Activated T-helper 1 cell treated with anti-CD3 and anti-CD28 coated beads, Interleukin-12 subunit alpha, Interleukin-12 subunit beta, Interleukin-2, Interleukin-4 antibody, amounts not matched to agents 30 ng/mL and 10 ng/mL and 1 ng/mL, durations not matched to agents 14 hours and 24 hours and 36 hours (primary cell): Measurements from ENCODE around the gene HDAC11. TPM values are rescaled to one million over a fixed set of nuclear protein-coding genes. Genes with fewer than 3 reads are reported as not detected.

Source experiments
- DNase-seq: peaks from one replicate; pipeline ENCODE4 v3.0.0; 2021; ENCODE audit warnings: low spot score
- H3K27ac Mint-ChIP-seq: one replicate; pipeline ENCODE4 v1.8.0; 2021; ENCODE audit warnings: mild to moderate bottlenecking, mixed read lengths
- H3K27me3 Mint-ChIP-seq: one replicate; pipeline ENCODE4 v1.8.0; 2022; ENCODE audit warnings: mild to moderate bottlenecking, moderate library complexity, mixed read lengths; ENCODE audit not compliant: insufficient read depth
- H3K36me3 Mint-ChIP-seq: one replicate; pipeline ENCODE4 v1.8.0; 2021; ENCODE audit warnings: low read depth, mixed read lengths
- H3K4me1 Mint-ChIP-seq: one replicate; pipeline ENCODE4 v1.8.0; 2021; ENCODE audit warnings: low read depth, mixed read lengths
- H3K4me3 Mint-ChIP-seq: one replicate; pipeline ENCODE4 v1.8.0; 2021; ENCODE audit warnings: mild to moderate bottlenecking, moderate library complexity, mixed read lengths
- H3K9me3 Mint-ChIP-seq: one replicate; pipeline ENCODE4 v1.8.0; 2021; ENCODE audit warnings: mixed read lengths
- intact Hi-C: fragments of 100-400 bp; cut with micrococcal nuclease; formaldehyde crosslinking; loops from one replicate; pipeline ENCODE4 v1.15.1; 2024
- total RNA-seq: library from RNA; stranded (reverse); gene quantifications from 2 replicates; pipeline ENCODE4 v1.2.3, GENCODE V29; 2022

The HDAC11 gene
- total RNA-seq, 1 donor from 2014 or later = 1.4 TPM

- no peaks in the 10 kb centered on the region for H3K9me3 Mint-ChIP-seq
- DNase-seq = no peak
- intact Hi-C loops = no loop called here
Measured at GRCh38 chr3:13509059-13509815, 29.1 kb downstream of the HDAC11 start.

GRCh38 chr3:13509816-13510192 is 29.7 kb downstream of the HDAC11 start:
- Mint-ChIP-seq H3K27ac (no peak overlapping the region), H3K4me3 (no peak overlapping the region), H3K36me3 (no peaks in the 10 kb centered on the region), H3K27me3 (peaks cover 3% of the 10 kb centered on the region), H3K4me1 (no peaks in the 10 kb centered on the region), H3K9me3 (no peaks in the 10 kb centered on the region)
- DNase-seq = no peak
- intact Hi-C loops = no loop called here

More at GRCh38 chr3:13509059-13509815, 29.1 kb downstream of the HDAC11 start:
- no peak overlapping the region for H3K27ac Mint-ChIP-seq
- peaks cover 3% of the 10 kb centered on the region for H3K27me3 Mint-ChIP-seq
- H3K36me3 Mint-ChIP-seq = no peaks in the 10 kb centered on the region
- no peak overlapping the region for H3K4me3 Mint-ChIP-seq
- H3K4me1 Mint-ChIP-seq = no peaks in the 10 kb centered on the region

GRCh38 chr3:13512451-13512850 is 32.3 kb downstream of the HDAC11 start:
- DNase-seq = no peak
- Mint-ChIP-seq H3K4me1 (no peaks in the 10 kb centered on the region), H3K4me3 (no peak overlapping the region), H3K36me3 (no peaks in the 10 kb centered on the region), H3K27me3 (peaks cover 1% of the 10 kb centered on the region), H3K27ac (no peak overlapping the region), H3K9me3 (no peaks in the 10 kb centered on the region)
- intact Hi-C loops = no loop called here

- no peaks in the 10 kb centered on the region for H3K9me3 Mint-ChIP-seq
- no peak overlapping the region for H3K27ac Mint-ChIP-seq
- intact Hi-C loops = no loop called here
- DNase-seq = no peak
- no peaks in the 10 kb centered on the region for H3K36me3 Mint-ChIP-seq
- no peak overlapping the region for H3K4me3 Mint-ChIP-seq
- H3K27me3 Mint-ChIP-seq = peaks cover 1% of the 10 kb centered on the region
- H3K4me1 Mint-ChIP-seq = no peaks in the 10 kb centered on the region
Measured at GRCh38 chr3:13513051-13513912, 33.2 kb downstream of the HDAC11 start.

- Mint-ChIP-seq H3K9me3 (no peaks in the 10 kb centered on the region), H3K27ac (no peak overlapping the region), H3K27me3 (peaks cover 1% of the 10 kb centered on the region), H3K36me3 (no peaks in the 10 kb centered on the region), H3K4me1 (no peaks in the 10 kb centered on the region), H3K4me3 (no peak overlapping the region)
- DNase-seq = no peak
- intact Hi-C loops = no loop called here
Measured at GRCh38 chr3:13513913-13514517, 33.9 kb downstream of the HDAC11 start.

GRCh38 chr3:13514639-13515435 is 34.7 kb downstream of the HDAC11 start:
- Mint-ChIP-seq H3K27me3 (peaks cover 1% of the 10 kb centered on the region), H3K4me1 (no peaks in the 10 kb centered on the region), H3K27ac (no peak overlapping the region), H3K4me3 (no peak overlapping the region), H3K9me3 (no peaks in the 10 kb centered on the region), H3K36me3 (no peaks in the 10 kb centered on the region)
- DNase-seq = no peak
- intact Hi-C loops = no loop called here

- H3K4me3 Mint-ChIP-seq = no peak overlapping the region
- DNase-seq = no peak
- H3K9me3 Mint-ChIP-seq = no peaks in the 10 kb centered on the region
- H3K27ac Mint-ChIP-seq = no peak overlapping the region
- intact Hi-C loops = no loop called here
- no peaks in the 10 kb centered on the region for H3K36me3 Mint-ChIP-seq
- peaks cover 1% of the 10 kb centered on the region for H3K27me3 Mint-ChIP-seq
- no peaks in the 10 kb centered on the region for H3K4me1 Mint-ChIP-seq
Measured at GRCh38 chr3:13515786-13516759, 36.0 kb downstream of the HDAC11 start.

GRCh38 chr3:13516760-13517135 is 36.6 kb downstream of the HDAC11 start:
- Mint-ChIP-seq H3K36me3 (no peaks in the 10 kb centered on the region), H3K27ac (no peak overlapping the region), H3K27me3 (peaks cover 1% of the 10 kb centered on the region), H3K4me1 (no peaks in the 10 kb centered on the region), H3K9me3 (no peaks in the 10 kb centered on the region), H3K4me3 (no peak overlapping the region)
- intact Hi-C loops = no loop called here
- DNase-seq = no peak

- Mint-ChIP-seq H3K9me3 (no peaks in the 10 kb centered on the region), H3K27ac (no peak overlapping the region), H3K4me1 (no peaks in the 10 kb centered on the region), H3K27me3 (no peaks in the 10 kb centered on the region), H3K36me3 (no peaks in the 10 kb centered on the region), H3K4me3 (no peak overlapping the region)
- intact Hi-C loops = no loop called here
- DNase-seq = no peak
Measured at GRCh38 chr3:13517253-13517977, 37.3 kb downstream of the HDAC11 start.

- no peak for DNase-seq
- no peak overlapping the region for H3K4me3 Mint-ChIP-seq
- intact Hi-C loops = no loop called here
- H3K36me3 Mint-ChIP-seq = no peaks in the 10 kb centered on the region
- H3K27ac Mint-ChIP-seq = no peak overlapping the region
- no peaks in the 10 kb centered on the region for H3K4me1 Mint-ChIP-seq
- H3K27me3 Mint-ChIP-seq = no peaks in the 10 kb centered on the region
- H3K9me3 Mint-ChIP-seq = no peaks in the 10 kb centered on the region
Measured at GRCh38 chr3:13518516-13518953, 38.4 kb downstream of the HDAC11 start.

GRCh38 chr3:13519006-13519791 is 39.1 kb downstream of the HDAC11 start:
- intact Hi-C loops = no loop called here
- H3K4me3 Mint-ChIP-seq = no peak overlapping the region
- DNase-seq = no peak
- no peak overlapping the region for H3K27ac Mint-ChIP-seq
- H3K9me3 Mint-ChIP-seq = no peaks in the 10 kb centered on the region
- H3K27me3 Mint-ChIP-seq = no peaks in the 10 kb centered on the region
- no peaks in the 10 kb centered on the region for H3K36me3 Mint-ChIP-seq
- no peaks in the 10 kb centered on the region for H3K4me1 Mint-ChIP-seq
